ENCODE data around the gene KRT23. TPM values are rescaled to one million over a fixed set of nuclear protein-coding genes. Genes with fewer than 3 reads are reported as not detected.
A peak's percentile ranks its signal among the peaks of the same experiment; 100 is the strongest.

KRT23 gene
- total and polyA plus RNA-seq, 2 of the 13 experiments (the other 11 are each of a cell fraction or from before 2014, with no cell fraction given), result 24.7 to 51.1 TPM

GRCh38 chr17:40986920-40987319 lies 49.5 kb upstream of the KRT23 start:
- BruUV-seq (replicated peaks), result no TSS peak
- DNase-seq (ENCODE audit: low spot score), result no peak
- H3K4me1 ChIP-seq (ENCODE audit: insufficient read depth, low read length), result peaks cover 9% of the 10 kb centered on the region
- H3K9ac ChIP-seq (ENCODE audit: insufficient read depth, low read depth, low read length), result no peak overlapping the region
- H3K4me3 ChIP-seq (replicated peaks in 1 of 3; ENCODE audit: insufficient read depth in 1 of 3, low read depth in 2 of 3, low read length in 3 of 3), result no peak overlapping the region
- no peaks in the 10 kb centered on the region for H3K36me3 ChIP-seq (replicated peaks in 1 of 2; ENCODE audit: control insufficient read depth in 1 of 2, insufficient read depth in 2 of 2, low read length in 2 of 2)
- H3K27ac ChIP-seq (ENCODE audit: extremely low read length, insufficient read depth, low read length), result no peak overlapping the region
- ATAC-seq, result no peak
- H3K9me3 ChIP-seq (ENCODE audit: low read length), result no peaks in the 10 kb centered on the region
- H4K20me1 ChIP-seq (ENCODE audit: insufficient read depth, low read length), result no peaks in the 10 kb centered on the region
- H3K27me3 ChIP-seq (ENCODE audit: control insufficient read depth in 1 of 2, insufficient read depth in 2 of 2, low read length in 2 of 2), result no peaks in the 10 kb centered on the region
- 33% methylated on average over 8 of the region's 8 CpGs for WGBS (ENCODE audit: low lambda C conversion rate)
- FAIRE-seq, result no peak
- intact Hi-C loops (cut with micrococcal nuclease; ENCODE audit: unreplicated experiment), result no loop called here
- CTCF ChIA-PET (ENCODE audit: low intra/inter-chr PET ratio, low total read pairs), result no interaction called here
- H2AFZ ChIP-seq (ENCODE audit: low read length), result peak overlapping the region; percentile 24
- in situ Hi-C loops (cut with HindIII; ENCODE audit: extremely low pct_ligation_motif_present, low pct_unique_long_range_greater_than_20kb), result no loop called here
- no peak overlapping the region for H3K4me2 ChIP-seq (ENCODE audit: low read depth, low read length)
- no peaks in the 10 kb centered on the region for H3K79me2 ChIP-seq (ENCODE audit: insufficient read depth, low read length)
- POLR2A ChIA-PET, result no interaction called here
- TF ChIP-seq HOXA5 (CRISPR knock-in tag; IDR thresholded peaks at IDR 0.05) (no peak), ZKSCAN5 (CRISPR knock-in tag; IDR thresholded peaks at IDR 0.05) (no peak), MZF1 (CRISPR knock-in tag; IDR thresholded peaks at IDR 0.05; ENCODE audit: borderline replicate concordance) (no peak), SMAD9 (CRISPR knock-in tag; IDR thresholded peaks at IDR 0.05) (no peak), ZNF704 (CRISPR knock-in tag; IDR thresholded peaks at IDR 0.05; ENCODE audit: borderline replicate concordance) (no peak), ZNF12 (CRISPR knock-in tag; IDR thresholded peaks at IDR 0.05) (no peak), SMARCE1 (IDR thresholded peaks at IDR 0.05; ENCODE audit: borderline replicate concordance) (no peak), CTCF (CRISPR knock-in tag; IDR thresholded peaks at IDR 0.05) (0 out of 2 replicates have a peak, but pooled peaks have one; percentile 5), MLLT10 (CRISPR knock-in tag; IDR thresholded peaks at IDR 0.05) (no peak), FUBP1 (CRISPR knock-in tag; IDR thresholded peaks at IDR 0.05; ENCODE audit: borderline replicate concordance) (no peak), RNF2 (conservative IDR thresholded peaks at IDR 0.05; ENCODE audit: low read depth) (no peak), MTA3 (CRISPR knock-in tag; IDR thresholded peaks at IDR 0.05) (no peak), MAFG (CRISPR knock-in tag; IDR thresholded peaks at IDR 0.05) (no peak), ZNF644 (CRISPR knock-in tag; IDR thresholded peaks at IDR 0.05; ENCODE audit: low read depth) (no peak), ZBTB4 (CRISPR knock-in tag; IDR thresholded peaks at IDR 0.05; ENCODE audit: borderline replicate concordance) (no peak), CSRNP1 (CRISPR knock-in tag; IDR thresholded peaks at IDR 0.05) (0 out of 2 replicates have a peak, but pooled peaks have one; percentile 30)
